ENCODE data around the gene LAMA5. TPM values are rescaled to one million over a fixed set of nuclear protein-coding genes. Genes with fewer than 3 reads are reported as not detected.

LAMA5 gene
- total RNA-seq, 2 donors from 2014 or later: 315 to 369 TPM

- no peak for DNase-seq
- H3K27me3 Mint-ChIP-seq (ENCODE audit: insufficient read depth): no peaks in the 10 kb centered on the region
- H3K36me3 Mint-ChIP-seq (ENCODE audit: low read depth): peaks cover 49% of the 10 kb centered on the region
- H3K4me3 Mint-ChIP-seq: no peak overlapping the region
- Histone ChIP-seq H3K27ac (ENCODE audit: low read depth, low read length) (no peak overlapping the region), H3K4me3 (ENCODE audit: low read length) (no peak overlapping the region), H3K9ac (ENCODE audit: extremely low read depth, low read length, poor library complexity, severe bottlenecking) (no peak overlapping the region), H3K36me3 (ENCODE audit: control insufficient read depth, insufficient read depth, low read length) (peaks cover 55% of the 10 kb centered on the region), H3K9me3 (ENCODE audit: control insufficient read depth, low read length) (no peaks in the 10 kb centered on the region), H3K4me1 (ENCODE audit: control insufficient read depth, insufficient read depth, low read length) (no peaks in the 10 kb centered on the region), H3K27me3 (ENCODE audit: control insufficient read depth, insufficient read depth, low read length, poor library complexity, severe bottlenecking) (no peaks in the 10 kb centered on the region)
- no peaks in the 10 kb centered on the region for H3K4me1 Mint-ChIP-seq
- no peaks in the 10 kb centered on the region for H3K9me3 Mint-ChIP-seq
- WGBS, 2 experiments (ENCODE audit: insufficient coverage in 1 of 2, insufficient read length in 1 of 2): 88 to 97% methylated on average over 17 of the region's 17 CpGs
- TF ChIP-seq CTCF (conservative IDR thresholded peaks at IDR 0.05): no peak
- H3K27ac Mint-ChIP-seq: no peak overlapping the region
Measured at GRCh38 chr20:62294516-62294915, 72.6 kb downstream of the LAMA5 start.

GRCh38 chr20:62293946-62294345, 73.2 kb downstream of the LAMA5 start:
- H3K4me1 ChIP-seq (ENCODE audit: control insufficient read depth, insufficient read depth, low read length): no peaks in the 10 kb centered on the region
- TF ChIP-seq CTCF (conservative IDR thresholded peaks at IDR 0.05): no peak
- Mint-ChIP-seq H3K4me1 (no peaks in the 10 kb centered on the region), H3K27me3 (ENCODE audit: insufficient read depth) (no peaks in the 10 kb centered on the region), H3K36me3 (ENCODE audit: low read depth) (peaks cover 51% of the 10 kb centered on the region), H3K9me3 (no peaks in the 10 kb centered on the region), H3K4me3 (no peak overlapping the region), H3K27ac (no peak overlapping the region)
- peak overlapping the region; percentile 38 for H3K27ac ChIP-seq (ENCODE audit: low read depth, low read length)
- no peaks in the 10 kb centered on the region for H3K9me3 ChIP-seq (ENCODE audit: control insufficient read depth, low read length)
- H3K9ac ChIP-seq (ENCODE audit: extremely low read depth, low read length, poor library complexity, severe bottlenecking): no peak overlapping the region
- peaks cover 55% of the 10 kb centered on the region for H3K36me3 ChIP-seq (ENCODE audit: control insufficient read depth, insufficient read depth, low read length)
- 93 to 94% methylated on average over 7 to 9 of the region's 9 CpGs for WGBS, 2 experiments (ENCODE audit: insufficient coverage in 1 of 2, insufficient read length in 1 of 2)
- H3K27me3 ChIP-seq (ENCODE audit: control insufficient read depth, insufficient read depth, low read length, poor library complexity, severe bottlenecking): no peaks in the 10 kb centered on the region
- DNase-seq: no peak
- no peak overlapping the region for H3K4me3 ChIP-seq (ENCODE audit: low read length)

- Mint-ChIP-seq H3K36me3 (ENCODE audit: low read depth) (peaks cover 55% of the 10 kb centered on the region), H3K4me3 (no peak overlapping the region), H3K9me3 (no peaks in the 10 kb centered on the region), H3K27ac (no peak overlapping the region), H3K27me3 (ENCODE audit: insufficient read depth) (no peaks in the 10 kb centered on the region), H3K4me1 (no peaks in the 10 kb centered on the region)
- Histone ChIP-seq H3K9me3 (ENCODE audit: control insufficient read depth, low read length) (no peaks in the 10 kb centered on the region), H3K27me3 (ENCODE audit: control insufficient read depth, insufficient read depth, low read length, poor library complexity, severe bottlenecking) (no peaks in the 10 kb centered on the region), H3K9ac (ENCODE audit: extremely low read depth, low read length, poor library complexity, severe bottlenecking) (no peak overlapping the region), H3K27ac (ENCODE audit: low read depth, low read length) (peak overlapping the region; percentile 17), H3K36me3 (ENCODE audit: control insufficient read depth, insufficient read depth, low read length) (peaks cover 49% of the 10 kb centered on the region), H3K4me1 (ENCODE audit: control insufficient read depth, insufficient read depth, low read length) (no peaks in the 10 kb centered on the region), H3K4me3 (ENCODE audit: low read length) (no peak overlapping the region)
- 92 to 97% methylated on average over 15 to 19 of the region's 20 CpGs for WGBS, 2 experiments (ENCODE audit: insufficient coverage in 1 of 2, insufficient read length in 1 of 2)
- no peak for TF ChIP-seq CTCF (conservative IDR thresholded peaks at IDR 0.05)
- no peak for DNase-seq
Measured at GRCh38 chr20:62293111-62293784, 73.9 kb downstream of the LAMA5 start.

Measured in endodermal cell (in vitro differentiated cells).